Activated CD8-positive, alpha-beta T cell treated with anti-CD3 and anti-CD28 coated beads for 36 hours (primary cell): ENCODE results near the gene FAM163A. TPM values are rescaled to one million over a fixed set of nuclear protein-coding genes. Genes with fewer than 3 reads are reported as not detected.

ENCODE experiments used
- ATAC-seq: fragments of 200-7000 bp; cut with Tn5 transposase; one replicate; pipeline ENCODE4 v1.10.0; 2021; ENCODE audit warnings: mild to moderate bottlenecking, moderate library complexity
- CTCF ChIA-PET: fragments of 350-600 bp; sonication (Branson Sonifier 250); formaldehyde crosslinking; loops from one replicate; lab custom pipeline; 2021; ENCODE audit warnings: antibody characterized with exemption; lab: Charles Lee
- POLR2A ChIA-PET: fragments of 350-600 bp; sonication (Branson Sonifier 250); formaldehyde crosslinking; loops from one replicate; lab custom pipeline; 2021; ENCODE audit warnings: antibody characterized with exemption; lab: Charles Lee
- DNase-seq: peaks from one replicate; pipeline ENCODE4 v3.0.0-alpha.2; 2020
- H3K27ac Mint-ChIP-seq: one replicate; pipeline ENCODE4 v1.8.0; 2021; ENCODE audit warnings: mild to moderate bottlenecking, mixed read lengths
- H3K27me3 Mint-ChIP-seq: one replicate; pipeline ENCODE4 v1.8.0; 2021; ENCODE audit warnings: mixed read lengths
- H3K36me3 Mint-ChIP-seq: one replicate; pipeline ENCODE4 v1.8.0; 2021; ENCODE audit warnings: low read depth, mixed read lengths
- H3K4me1 Mint-ChIP-seq: one replicate; pipeline ENCODE4 v1.8.0; 2021; ENCODE audit warnings: low read depth, mixed read lengths
- H3K4me3 Mint-ChIP-seq: one replicate; pipeline ENCODE4 v1.8.0; 2021; ENCODE audit warnings: mild to moderate bottlenecking, moderate library complexity, mixed read lengths
- H3K9me3 Mint-ChIP-seq: one replicate; pipeline ENCODE4 v1.8.0; 2021; ENCODE audit warnings: mixed read lengths
- CTCF ChIP-seq: fragments of 200-600 bp; IDR thresholded peaks from one replicate; pipeline ENCODE4 v1.8.0; 2022; ENCODE audit warnings: antibody characterized with exemption, mild to moderate bottlenecking
- intact Hi-C: fragments of 100-400 bp; cut with micrococcal nuclease; formaldehyde crosslinking; loops from one replicate; pipeline ENCODE4 v1.10.0; 2022
- total RNA-seq, 2 experiments: library from RNA; stranded (reverse); gene quantifications; one replicate each; pipeline ENCODE4 v1.2.3, GENCODE V29; 2021

The FAM163A gene
- total RNA-seq, 2 experiments from 2014 or later = not detected

- DNase-seq = no peak
- CTCF ChIA-PET = interaction anchor here (0.7 to 14.9 kb wide), 6 partner anchors 9 to 360 kb away, joined by 3 to 634 read pairs (median 4); no protein-coding TSS in a partner anchor
- H3K36me3 Mint-ChIP-seq = no peaks in the 10 kb centered on the region
- intact Hi-C loops = no loop called here
- H3K9me3 Mint-ChIP-seq = no peaks in the 10 kb centered on the region
- no peak overlapping the region for H3K4me3 Mint-ChIP-seq
- peaks cover 9% of the 10 kb centered on the region for H3K4me1 Mint-ChIP-seq
- H3K27ac Mint-ChIP-seq = no peak overlapping the region
- POLR2A ChIA-PET = no interaction called here
- ATAC-seq = no peak
- H3K27me3 Mint-ChIP-seq = no peaks in the 10 kb centered on the region
- TF ChIP-seq CTCF = no peak
Observed at GRCh38 chr1:179818743-179819173, 75.7 kb downstream of the FAM163A start.

GRCh38 chr1:179820226-179820970, 77.3 kb downstream of the FAM163A start:
- CTCF ChIA-PET = interaction anchor here (1.2 to 4.5 kb wide), 4 partner anchors 8 to 114 kb away, joined by 3 to 32 read pairs (median 20); no protein-coding TSS in a partner anchor
- POLR2A ChIA-PET = no interaction called here
- no peak for TF ChIP-seq CTCF
- H3K9me3 Mint-ChIP-seq = no peaks in the 10 kb centered on the region
- no peak overlapping the region for H3K4me3 Mint-ChIP-seq
- ATAC-seq = no peak
- DNase-seq = no peak
- H3K36me3 Mint-ChIP-seq = no peaks in the 10 kb centered on the region
- no peaks in the 10 kb centered on the region for H3K27me3 Mint-ChIP-seq
- H3K4me1 Mint-ChIP-seq = peaks cover 3% of the 10 kb centered on the region
- no peak overlapping the region for H3K27ac Mint-ChIP-seq
- intact Hi-C loops = no loop called here

- DNase-seq = no peak
Observed at GRCh38 chr1:179821524-179821923, 78.4 kb downstream of the FAM163A start.

GRCh38 chr1:179822065-179822464, 79.0 kb downstream of the FAM163A start:
- ATAC-seq = no peak
- Mint-ChIP-seq H3K27ac (no peak overlapping the region), H3K9me3 (no peaks in the 10 kb centered on the region), H3K27me3 (no peaks in the 10 kb centered on the region), H3K4me3 (no peak overlapping the region), H3K4me1 (no peaks in the 10 kb centered on the region), H3K36me3 (no peaks in the 10 kb centered on the region)
- TF ChIP-seq CTCF = no peak
- CTCF ChIA-PET = interaction anchor here (1.1 to 4.5 kb wide), 4 partner anchors 7 to 116 kb away, joined by 4 to 26 read pairs (median 16); no protein-coding TSS in a partner anchor
- intact Hi-C loops = no loop called here
- POLR2A ChIA-PET = no interaction called here
- DNase-seq = no peak

More at GRCh38 chr1:179821524-179821923, 78.4 kb downstream of the FAM163A start:
- no peaks in the 10 kb centered on the region for H3K36me3 Mint-ChIP-seq
- POLR2A ChIA-PET = no interaction called here
- H3K4me1 Mint-ChIP-seq = no peaks in the 10 kb centered on the region
- ATAC-seq = no peak
- H3K27me3 Mint-ChIP-seq = no peaks in the 10 kb centered on the region
- no peak overlapping the region for H3K27ac Mint-ChIP-seq
- TF ChIP-seq CTCF = no peak
- H3K9me3 Mint-ChIP-seq = no peaks in the 10 kb centered on the region
- H3K4me3 Mint-ChIP-seq = no peak overlapping the region
- CTCF ChIA-PET = interaction anchor here (1.1 to 4.5 kb wide), 3 partner anchors 8 to 115 kb away, joined by 4 to 26 read pairs (median 13); no protein-coding TSS in a partner anchor
- intact Hi-C loops = no loop called here

GRCh38 chr1:179823693-179824092, 80.6 kb downstream of the FAM163A start:
- Mint-ChIP-seq H3K36me3 (no peaks in the 10 kb centered on the region), H3K9me3 (no peaks in the 10 kb centered on the region), H3K4me1 (no peaks in the 10 kb centered on the region), H3K27ac (no peak overlapping the region), H3K4me3 (no peak overlapping the region), H3K27me3 (no peaks in the 10 kb centered on the region)
- CTCF ChIA-PET = interaction anchor here (2.7 to 4.5 kb wide), 3 partner anchors 9 to 117 kb away, joined by 13 to 26 read pairs (median 20); no protein-coding TSS in a partner anchor
- intact Hi-C loops = no loop called here
- POLR2A ChIA-PET = interaction anchor here (1.6 kb wide), 1 partner anchor 9 kb away, joined by 3 read pairs; no protein-coding TSS in a partner anchor
- DNase-seq (no peak), ATAC-seq (no peak)
- no peak for TF ChIP-seq CTCF
